GM12872 (cell line): ENCODE data around the gene MICAL3.

ENCODE experiments used
- CTCF ChIP-seq: IDR thresholded peaks from 3 replicates; pipeline ENCODE4 v1.5.1; 2011; ENCODE audit warnings: low read depth, mild to moderate bottlenecking, low read length, moderate library complexity; ENCODE audit not compliant: insufficient read depth

Gene MICAL3

DNA sequence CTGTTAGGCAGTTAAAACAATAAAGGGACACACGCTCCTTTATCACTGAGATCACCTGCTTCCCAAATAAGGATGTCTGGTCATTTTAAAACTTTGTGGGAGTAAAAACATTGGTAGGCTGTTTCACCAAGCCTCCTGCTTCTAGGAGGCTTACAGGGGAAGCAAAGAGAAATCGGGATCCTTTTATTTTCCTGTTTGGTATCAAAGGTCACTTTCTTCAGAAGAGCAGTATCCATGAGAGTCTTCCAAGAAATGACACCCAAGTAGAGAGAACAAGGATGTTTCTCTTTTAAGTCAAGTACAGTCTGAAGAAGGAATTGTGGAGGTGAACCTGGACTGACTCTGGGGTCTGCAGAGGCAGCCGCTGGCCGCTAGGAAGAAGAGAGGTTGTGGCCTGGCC is 213.2 kb downstream of the MICAL3 start:
- no peak for TF ChIP-seq CTCF

- TF ChIP-seq CTCF = no peak
Observed at GRCh38 chr22:17810570-17811116, 213.7 kb downstream of the MICAL3 start.

DNA sequence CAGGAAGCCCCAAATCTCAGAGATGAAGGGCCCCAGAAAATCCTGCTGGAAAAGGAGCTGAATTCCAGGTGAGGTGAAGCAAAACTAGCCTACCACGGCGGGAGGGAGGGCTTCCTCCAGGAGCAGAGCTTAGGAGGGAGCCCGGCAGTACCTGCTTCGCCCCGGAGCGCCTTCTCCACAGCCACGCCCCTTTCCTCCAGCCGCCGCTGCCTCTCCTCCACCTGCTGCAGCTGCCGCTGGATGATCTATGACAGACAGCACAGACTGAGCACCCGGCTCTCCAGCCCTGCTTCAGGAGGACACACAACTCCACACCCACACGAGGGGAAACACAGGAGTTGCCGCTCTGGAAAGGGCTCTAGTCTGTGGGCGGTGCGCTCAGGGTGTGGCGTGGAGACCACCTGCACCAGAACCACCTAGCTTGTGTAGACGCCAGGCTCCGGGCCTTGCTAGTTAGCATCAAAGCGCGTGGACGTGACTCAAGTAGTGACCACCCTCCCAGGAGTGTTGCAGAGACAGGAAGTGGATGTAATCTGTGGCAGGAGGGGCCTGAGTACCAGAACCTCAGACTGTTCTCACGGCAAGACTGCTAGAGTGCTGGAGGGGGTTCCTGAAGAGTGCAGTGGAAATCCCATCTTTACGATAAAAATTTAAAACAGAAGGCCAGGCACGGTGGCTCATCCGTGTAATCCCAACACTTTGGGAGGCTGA is 215.5 kb downstream of the MICAL3 start:
- TF ChIP-seq CTCF = no peak

DNA sequence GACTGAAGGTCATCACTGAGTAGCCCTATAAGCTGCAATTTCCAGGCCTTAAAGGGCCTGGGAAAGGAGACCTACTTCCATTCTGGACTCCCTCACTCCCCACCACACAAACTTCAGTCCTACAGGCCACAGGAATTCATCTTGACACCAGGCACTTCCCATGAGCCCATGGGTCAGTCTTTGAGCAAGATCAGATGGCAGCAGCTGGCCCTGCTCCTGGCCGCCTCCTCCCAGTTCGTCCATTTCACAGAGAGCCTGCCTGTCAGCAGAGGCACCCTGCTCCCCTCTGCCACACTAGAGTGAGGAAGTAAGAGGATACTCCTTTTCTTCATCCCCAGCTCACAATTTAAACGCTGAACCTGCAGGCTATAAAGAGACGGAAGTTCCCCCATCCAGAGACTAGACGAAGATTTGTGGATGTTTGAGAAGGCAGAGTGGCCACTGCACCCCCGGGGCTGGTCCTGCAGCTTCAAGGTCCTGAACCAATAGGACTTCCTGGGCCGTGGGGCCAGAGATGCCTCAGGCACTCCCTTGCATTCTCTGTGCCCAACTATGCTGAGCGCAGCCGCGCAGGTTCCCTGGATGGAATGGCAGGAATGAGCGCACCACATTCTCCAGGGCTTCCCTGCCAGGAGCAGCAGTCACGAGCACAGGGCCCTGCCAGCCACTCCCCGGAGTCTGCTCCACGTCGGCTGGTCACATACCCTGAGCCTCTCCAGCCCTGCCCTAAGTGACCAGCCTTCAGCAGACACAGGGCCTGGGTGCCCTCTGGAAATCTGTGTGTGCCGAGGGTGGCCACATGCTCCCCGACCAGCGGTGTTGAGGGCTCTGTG is 216.6 kb downstream of the MICAL3 start:
- TF ChIP-seq CTCF = no peak

- TF ChIP-seq CTCF = no peak
Observed at GRCh38 chr22:17807086-17807485, 217.3 kb downstream of the MICAL3 start.

- TF ChIP-seq CTCF = no peak
Observed at GRCh38 chr22:17806437-17806836, 217.9 kb downstream of the MICAL3 start.

GRCh38 chr22:17804331-17805080 is 219.9 kb downstream of the MICAL3 start:
- TF ChIP-seq CTCF = no peak
